Natural killer cell (primary cell): Measurements from ENCODE around the gene SNHG17. TPM values are rescaled to one million over a fixed set of nuclear protein-coding genes. Genes with fewer than 3 reads are reported as not detected.

Experiments
- ATAC-seq, 3 donors: fragments of 150-1000 bp in 2 of 3; fragments of 200-7000 bp in 1 of 3; cut with Tn5 transposase; 1 replicate in 1 of 3; 2 replicates in 2 of 3; pipeline ENCODE4 v1.10.0; 2021; ENCODE audit warnings: mild to moderate bottlenecking in 2 of 3, moderate library complexity in 2 of 3
- DNase-seq, 2 donors: peaks; one replicate each; pipeline versions ENCODE4 v3.0.0 to v3.0.0-alpha.2; 2013 to 2021; ENCODE audit warnings: mixed read lengths in 1 of 2
- H3K27ac ChIP-seq: one replicate; pipeline ENCODE4 v1.5.1; 2013; ENCODE audit warnings: mild to moderate bottlenecking, low read length
- H3K27me3 ChIP-seq: one replicate; pipeline ENCODE4 v1.6.1; 2013; ENCODE audit warnings: low read length; ENCODE audit not compliant: control insufficient read depth, insufficient read depth
- H3K36me3 ChIP-seq: one replicate; pipeline ENCODE4 v1.6.1; 2013; ENCODE audit warnings: low read length; ENCODE audit not compliant: control insufficient read depth, insufficient read depth
- H3K4me1 ChIP-seq: one replicate; pipeline ENCODE4 v1.6.1; 2013; ENCODE audit warnings: low read length; ENCODE audit not compliant: control insufficient read depth, insufficient read depth
- H3K4me3 ChIP-seq: one replicate; pipeline ENCODE4 v1.5.1; 2013; ENCODE audit warnings: low read length
- H3K9me3 ChIP-seq: one replicate; pipeline ENCODE4 v1.6.1; 2013; ENCODE audit warnings: low read length; ENCODE audit not compliant: control insufficient read depth, insufficient read depth
- H3K27ac Mint-ChIP-seq, 2 donors: one replicate each; pipeline ENCODE4 v1.8.0; 2022; ENCODE audit warnings: mild to moderate bottlenecking in 2 of 2, mixed read lengths in 2 of 2, moderate library complexity in 1 of 2
- H3K27me3 Mint-ChIP-seq, 2 donors: one replicate each; pipeline ENCODE4 v1.8.0; 2022; ENCODE audit warnings: low read depth in 2 of 2, mixed read lengths in 2 of 2
- H3K36me3 Mint-ChIP-seq: one replicate; pipeline ENCODE4 v1.8.0; 2022; ENCODE audit warnings: mixed read lengths
- H3K4me1 Mint-ChIP-seq, 2 donors: one replicate each; pipeline ENCODE4 v1.8.0; 2022; ENCODE audit warnings: mixed read lengths in 2 of 2
- H3K4me3 Mint-ChIP-seq: one replicate; pipeline ENCODE4 v1.8.0; 2022; ENCODE audit warnings: mild to moderate bottlenecking, moderate library complexity, mixed read lengths
- H3K9me3 Mint-ChIP-seq, 2 donors: one replicate each; pipeline ENCODE4 v1.8.0; 2022; ENCODE audit warnings: mixed read lengths in 2 of 2
- WGBS: methylation state at CpG from one replicate; pipeline ENCODE4 v1.1.7; 2013; ENCODE audit warnings: missing lambda C conversion rate; ENCODE audit not compliant: insufficient coverage; 5-methylcytosine and 5-hydroxymethylcytosine counted together
- intact Hi-C: fragments of 100-400 bp; cut with micrococcal nuclease; formaldehyde crosslinking; loops from one replicate; pipeline ENCODE4 v1.14.2; 2022
- total RNA-seq, 4 donors: library from RNA; stranded (reverse); fragments of 120-200 nt in 1 of 4; gene quantifications; one replicate each; pipeline versions ENCODE4 v1.2.3 to v1.2.4, GENCODE V29; 2013 to 2022
- TF ChIP-seq, protein P1 (sequence below): fragments of 200-600 bp; IDR thresholded peaks from one replicate; pipeline ENCODE4 v1.8.0; 2022; ENCODE audit warnings: antibody characterized with exemption

SNHG17 gene
- total RNA-seq, 3 donors from 2014 or later (not counting 1 experiment from before 2014, with no cell fraction given) = 53.5 to 64.0 (median 53.8) TPM

DNA sequence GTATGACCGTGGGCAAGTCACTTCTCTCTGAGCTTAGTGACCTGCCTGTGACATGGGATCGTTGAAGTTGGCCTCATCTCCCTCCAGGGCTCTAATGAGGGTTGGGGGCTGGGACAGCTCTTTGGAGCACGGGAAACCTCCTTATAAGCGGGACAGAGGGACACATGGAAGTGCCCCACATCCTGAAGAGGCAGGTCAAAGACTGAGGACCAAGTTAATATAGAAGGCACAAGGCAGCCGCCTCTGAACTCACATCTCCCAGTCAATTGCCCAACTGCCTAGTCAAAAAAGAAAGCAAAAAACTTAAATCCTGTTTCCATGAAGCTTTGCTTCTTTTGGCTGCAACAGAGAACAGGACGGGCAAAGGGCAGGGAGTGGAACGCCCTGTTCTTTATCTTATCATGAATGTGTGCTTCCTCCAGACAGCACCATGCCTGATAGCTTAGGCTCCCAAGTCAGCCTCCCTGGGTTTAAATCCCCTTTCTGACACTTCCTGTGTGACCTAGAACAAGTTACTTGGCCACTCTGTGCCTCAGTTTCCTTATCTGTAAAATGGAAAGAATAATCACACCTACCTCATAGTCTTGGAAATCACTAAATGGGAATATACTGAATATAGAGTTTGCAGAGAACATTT lies 61.8 kb downstream of the SNHG17 start:
- TF ChIP-seq, protein P1, sequence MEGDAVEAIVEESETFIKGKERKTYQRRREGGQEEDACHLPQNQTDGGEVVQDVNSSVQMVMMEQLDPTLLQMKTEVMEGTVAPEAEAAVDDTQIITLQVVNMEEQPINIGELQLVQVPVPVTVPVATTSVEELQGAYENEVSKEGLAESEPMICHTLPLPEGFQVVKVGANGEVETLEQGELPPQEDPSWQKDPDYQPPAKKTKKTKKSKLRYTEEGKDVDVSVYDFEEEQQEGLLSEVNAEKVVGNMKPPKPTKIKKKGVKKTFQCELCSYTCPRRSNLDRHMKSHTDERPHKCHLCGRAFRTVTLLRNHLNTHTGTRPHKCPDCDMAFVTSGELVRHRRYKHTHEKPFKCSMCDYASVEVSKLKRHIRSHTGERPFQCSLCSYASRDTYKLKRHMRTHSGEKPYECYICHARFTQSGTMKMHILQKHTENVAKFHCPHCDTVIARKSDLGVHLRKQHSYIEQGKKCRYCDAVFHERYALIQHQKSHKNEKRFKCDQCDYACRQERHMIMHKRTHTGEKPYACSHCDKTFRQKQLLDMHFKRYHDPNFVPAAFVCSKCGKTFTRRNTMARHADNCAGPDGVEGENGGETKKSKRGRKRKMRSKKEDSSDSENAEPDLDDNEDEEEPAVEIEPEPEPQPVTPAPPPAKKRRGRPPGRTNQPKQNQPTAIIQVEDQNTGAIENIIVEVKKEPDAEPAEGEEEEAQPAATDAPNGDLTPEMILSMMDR = no peak
- no peak overlapping the region for H3K27ac Mint-ChIP-seq

DNA sequence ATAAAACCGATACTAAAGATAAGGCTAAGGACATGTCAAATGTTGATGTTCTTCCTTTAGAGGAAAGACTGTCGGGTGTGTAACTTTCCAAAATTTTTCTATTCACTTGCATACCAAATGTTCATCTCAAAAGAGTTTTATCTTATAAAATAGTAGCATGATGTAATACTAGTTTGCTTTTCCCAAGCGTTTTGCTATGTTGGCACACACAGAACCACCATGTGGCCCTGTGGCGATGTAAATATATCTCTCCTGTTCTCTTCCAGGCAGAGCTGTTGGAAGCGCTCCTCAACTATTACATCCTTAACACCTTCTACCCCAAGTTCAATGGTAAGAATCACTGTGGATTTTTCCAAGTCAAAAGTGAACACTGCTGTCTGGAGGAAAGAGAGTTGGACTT lies 62.3 kb downstream of the SNHG17 start:
- Mint-ChIP-seq H3K4me3 (no peak overlapping the region), H3K9me3 (no peaks in the 10 kb centered on the region), H3K36me3 (no peaks in the 10 kb centered on the region), H3K4me1 (peaks cover 0 to 9% of the 10 kb centered on the region in 2 donors), H3K27ac (no peak overlapping the region), H3K27me3 (peaks cover 13 to 19% of the 10 kb centered on the region in 2 donors)
- intact Hi-C loops = no loop called here
- no peak overlapping the region for H3K4me3 ChIP-seq
- no peaks in the 10 kb centered on the region for H3K27me3 ChIP-seq
- no peak overlapping the region for H3K27ac ChIP-seq
- no peaks in the 10 kb centered on the region for H3K9me3 ChIP-seq
- WGBS = 90% methylated on average over 3 of the region's 5 CpGs
- H3K4me1 ChIP-seq = no peaks in the 10 kb centered on the region
- DNase-seq = no peak
- TF ChIP-seq, protein P1 = no peak
- H3K36me3 ChIP-seq = no peaks in the 10 kb centered on the region
- peak in 1 of 3 donors; percentile 24 for ATAC-seq

More for the DNA sequence above, 61.8 kb downstream of the SNHG17 start:
- no peak overlapping the region for H3K27ac ChIP-seq
- H3K27me3 Mint-ChIP-seq = peaks cover 13 to 19% of the 10 kb centered on the region in 2 donors
- WGBS = 65% methylated on average over 7 of the region's 7 CpGs
- H3K4me3 ChIP-seq = no peak overlapping the region
- no peaks in the 10 kb centered on the region for H3K4me1 ChIP-seq
- H3K36me3 ChIP-seq = no peaks in the 10 kb centered on the region
- DNase-seq = no peak
- no peak overlapping the region for H3K4me3 Mint-ChIP-seq
- H3K9me3 Mint-ChIP-seq = no peaks in the 10 kb centered on the region
- no peaks in the 10 kb centered on the region for H3K36me3 Mint-ChIP-seq
- ATAC-seq = no peak
- no peaks in the 10 kb centered on the region for H3K27me3 ChIP-seq
- peaks cover 0 to 9% of the 10 kb centered on the region in 2 donors for H3K4me1 Mint-ChIP-seq
- intact Hi-C loops = no loop called here
- H3K9me3 ChIP-seq = no peaks in the 10 kb centered on the region

Other genes starting within 250 kb of the SNHG17 start
- gene KIAA1755, start 174.6 kb downstream of the SNHG17 start, total RNA-seq = not detected
- under 1 TPM in 1 of 3 donors, not detected in 2; 0.20 TPM for gene BPI, start 131.2 kb downstream of the SNHG17 start, total RNA-seq
- not detected for gene LBP, start 88.8 kb downstream of the SNHG17 start, total RNA-seq
- gene RALGAPB, start 37.5 kb upstream of the SNHG17 start, total RNA-seq = 10 to 100 TPM; 45.1 to 73.1 (median 57.4) TPM
- gene ADIG, start 145.9 kb upstream of the SNHG17 start, total RNA-seq = not detected
- not detected for gene ARHGAP40, start 166.5 kb upstream of the SNHG17 start, total RNA-seq